Erythroblast (primary cell): ENCODE data around the gene LINC00237.

Experiments used
- DNase-seq, 2 experiments: peaks; one replicate each; lab custom pipeline; 2025; lab: John Stamatoyannopoulos, UW
- GATA1 ChIP-seq: IDR thresholded peaks from 2 replicates; pipeline ENCODE4 v1.6.1; 2011; ENCODE audit warnings: low read depth, mild to moderate bottlenecking, control low read depth, low read length, moderate library complexity
- POLR2A ChIP-seq: IDR thresholded peaks from 2 replicates; pipeline ENCODE4 v1.6.1; 2011; ENCODE audit warnings: mild to moderate bottlenecking, low read length

Gene LINC00237

DNA sequence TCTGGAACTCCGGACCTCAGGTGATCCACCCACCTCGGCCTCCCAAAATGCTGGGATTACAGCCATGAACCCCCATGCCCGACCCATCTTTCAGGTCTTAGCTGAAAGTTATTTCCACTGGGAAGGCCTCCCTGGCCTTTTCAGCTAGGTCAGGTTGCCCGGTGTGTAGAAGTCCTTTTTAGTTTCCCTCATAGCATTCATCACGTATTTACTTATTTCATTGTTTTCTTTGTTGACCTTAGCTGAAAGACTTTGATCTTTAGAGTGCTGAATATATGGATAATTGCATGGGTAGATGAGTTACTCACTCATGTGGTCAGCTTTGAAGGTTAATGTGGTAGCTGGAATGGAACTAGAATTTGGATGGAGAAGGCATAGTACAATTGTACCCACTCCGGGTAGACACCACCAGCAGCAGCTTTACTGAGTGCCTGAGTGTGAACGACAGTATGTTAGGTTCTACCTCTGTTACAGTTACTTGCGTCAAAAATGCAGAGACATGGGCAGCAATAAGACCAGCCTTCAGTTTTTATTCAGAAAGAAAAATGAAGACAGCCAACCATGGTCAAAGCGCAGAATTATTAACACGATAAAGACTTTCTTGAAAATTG is 28.8 kb upstream of the LINC00237 start:
- DNase-seq: no peak
- no peak for TF ChIP-seq GATA1
- no peak for TF ChIP-seq POLR2A

DNA sequence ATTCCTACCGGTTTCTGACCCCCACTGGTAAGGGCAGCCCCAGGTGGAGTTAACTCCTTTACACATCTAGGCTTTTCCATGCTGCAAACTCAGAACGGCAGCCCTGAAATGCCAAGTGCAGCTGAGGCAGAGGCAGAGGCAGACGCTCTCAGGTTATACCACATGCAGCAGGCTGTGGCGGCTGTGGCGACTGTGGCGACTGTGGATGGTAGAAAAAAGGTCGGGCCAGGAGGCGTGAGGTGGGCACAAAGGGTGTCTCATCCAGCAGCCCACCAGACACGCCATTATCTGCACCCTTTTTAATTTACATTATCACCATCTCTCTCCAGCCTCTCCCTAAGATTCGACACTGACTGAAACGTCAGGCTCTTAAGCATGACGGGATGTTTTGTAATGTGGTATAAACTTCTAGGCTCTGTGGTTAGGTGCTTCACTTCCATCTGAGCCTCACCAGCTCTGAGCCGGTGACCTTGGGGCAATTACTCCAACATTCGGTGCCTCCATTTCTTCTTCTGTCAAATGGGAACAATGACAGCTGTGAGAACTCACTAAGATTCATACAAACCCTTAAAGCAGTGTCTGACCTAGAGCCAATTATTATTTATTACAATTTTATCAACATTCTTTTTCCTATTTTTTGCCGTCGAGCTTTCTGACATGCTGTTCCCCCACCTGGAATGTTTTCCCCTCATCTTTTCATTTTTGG is 27.9 kb upstream of the LINC00237 start:
- no peak for DNase-seq
- TF ChIP-seq POLR2A: no peak
- TF ChIP-seq GATA1: no peak

DNA sequence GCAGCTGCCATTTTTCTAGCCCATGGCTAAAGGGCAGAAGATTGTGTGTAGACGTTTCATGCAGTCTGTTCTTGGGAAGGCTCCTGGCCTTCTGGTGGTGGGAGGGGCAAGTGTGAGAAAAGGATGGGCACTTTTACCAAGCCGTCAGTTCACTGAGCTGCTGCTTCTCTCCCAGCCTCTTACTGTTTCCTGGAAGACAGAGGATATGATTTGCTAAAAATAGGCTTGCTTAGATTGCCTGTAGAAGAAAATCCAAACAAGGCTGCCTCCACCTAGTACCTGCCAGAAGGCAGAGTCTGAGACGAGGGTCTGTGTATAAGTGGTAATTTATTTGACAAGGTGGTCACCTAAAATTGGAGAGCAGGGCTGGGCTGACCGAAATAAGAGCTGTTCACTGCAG is 27.2 kb upstream of the LINC00237 start:
- DNase-seq: no peak

DNA sequence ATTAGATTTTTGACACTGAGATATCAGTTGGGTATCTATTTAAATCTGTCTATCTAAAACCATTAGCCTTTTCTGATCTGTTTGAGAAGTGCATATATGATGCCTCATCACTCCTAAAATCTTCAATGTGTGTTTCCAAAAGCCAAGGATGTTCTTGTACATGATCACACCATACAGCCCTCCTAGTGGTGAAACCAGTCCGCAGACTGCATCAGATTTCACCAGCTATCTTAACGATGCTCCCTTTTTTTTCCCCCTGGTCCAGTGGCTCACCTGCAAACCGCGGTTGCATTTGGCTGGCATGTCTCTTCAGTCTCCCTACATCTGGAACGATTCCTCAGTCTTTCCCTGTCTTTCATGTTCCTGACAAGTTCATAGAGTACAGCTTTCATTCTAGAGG is 23.7 kb upstream of the LINC00237 start:
- TF ChIP-seq POLR2A (no peak), GATA1 (no peak)
- DNase-seq: no peak

More for the DNA sequence above, 27.2 kb upstream of the LINC00237 start:
- no peak for TF ChIP-seq GATA1
- no peak for TF ChIP-seq POLR2A

DNA sequence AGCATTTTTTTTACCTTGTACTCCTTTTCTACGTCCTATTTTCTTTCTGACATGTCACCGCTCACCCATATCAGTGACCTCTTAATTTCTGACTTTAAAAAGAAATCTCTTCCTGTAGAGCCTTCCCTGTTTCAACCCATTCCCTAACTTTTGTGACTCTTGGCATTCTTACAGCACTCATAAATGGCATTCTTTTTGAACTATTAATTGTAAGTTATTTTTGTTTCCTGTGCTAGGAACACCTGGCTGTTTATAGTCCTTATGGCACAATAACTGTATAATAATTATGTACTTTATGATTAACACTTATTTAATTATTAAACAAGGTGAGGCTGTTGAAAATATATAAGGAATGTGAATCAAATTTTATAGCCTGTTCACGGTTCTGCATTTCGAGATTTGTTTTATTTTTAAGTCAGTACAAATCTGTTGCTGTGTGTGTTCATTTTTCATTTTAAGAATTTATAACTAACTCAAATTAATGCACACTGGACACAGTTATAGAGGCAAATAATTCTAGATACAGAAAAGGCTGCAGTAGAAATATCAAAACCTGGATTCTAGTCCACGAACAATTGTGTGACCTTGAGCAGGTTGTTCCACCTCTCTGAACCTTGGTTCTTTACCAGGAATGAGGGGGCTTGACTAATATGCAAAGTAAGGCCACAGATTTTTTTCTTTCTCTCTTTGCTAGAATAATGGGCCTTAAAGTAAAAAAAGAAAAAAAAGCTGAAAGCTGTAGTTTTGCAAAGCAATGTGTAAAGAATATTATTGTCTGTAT is 21.2 kb upstream of the LINC00237 start:
- no peak for DNase-seq
- TF ChIP-seq GATA1: no peak
- TF ChIP-seq POLR2A: no peak

DNA sequence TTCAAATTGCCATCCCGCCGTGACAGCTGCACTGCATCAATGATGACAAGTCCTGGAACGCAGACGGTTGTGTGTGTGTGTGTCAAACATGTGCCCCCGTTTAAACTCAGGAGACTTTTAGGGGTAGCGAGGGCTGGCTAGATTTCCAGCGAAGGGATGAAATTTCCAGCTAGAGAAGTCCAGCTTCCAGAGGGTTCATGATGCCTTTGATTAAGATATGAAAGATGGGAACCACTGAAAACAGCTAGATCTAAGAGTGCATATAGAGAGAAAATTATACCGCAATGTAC is 20.4 kb upstream of the LINC00237 start:
- TF ChIP-seq GATA1 (no peak), POLR2A (no peak)
- no peak for DNase-seq

DNA sequence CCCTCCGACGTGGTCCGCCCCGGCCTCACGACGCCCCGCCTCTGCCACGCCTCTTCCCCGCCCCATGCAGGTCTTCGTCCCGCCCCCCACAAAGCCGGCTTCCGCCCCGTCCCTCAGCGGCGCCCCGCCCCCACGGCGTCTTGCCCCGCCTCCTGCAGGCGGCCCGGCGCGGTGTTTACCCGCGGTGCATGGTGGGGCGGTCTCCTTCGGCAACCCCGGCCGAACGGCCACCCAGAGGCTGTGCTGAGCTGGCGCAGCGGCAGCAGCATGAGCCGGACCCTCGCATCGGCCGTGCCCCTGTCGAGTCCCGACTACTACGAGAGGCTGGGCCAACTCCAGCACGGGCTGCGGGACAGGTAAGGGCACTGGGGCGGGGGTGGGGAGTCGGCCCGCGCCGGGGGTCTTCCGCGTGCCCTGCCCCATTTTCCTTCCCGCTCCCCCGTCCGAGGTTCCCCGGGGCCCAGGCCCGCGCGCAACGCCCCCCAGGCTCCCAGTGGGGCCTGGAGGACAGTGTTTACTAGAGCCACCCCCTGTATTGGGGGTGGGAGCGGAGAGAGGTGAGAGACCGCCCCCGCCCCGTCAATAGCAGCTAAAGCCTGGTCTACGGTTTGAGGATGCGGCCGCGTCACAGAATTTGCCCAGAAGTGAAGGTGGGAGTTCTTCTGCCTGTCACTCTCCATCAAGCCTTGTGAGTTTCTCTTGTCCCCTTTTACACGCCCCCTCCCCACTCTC is 19.9 kb upstream of the LINC00237 start, which contains the start of gene KIZ:
Gene KIZ (plus strand): TSS at position 234 of the 732 bp plus-strand sequence. CDS start 34 bp downstream, at position 268.
- peak; percentile 96 to 99 for DNase-seq
- TF ChIP-seq POLR2A (peak; percentile 72), GATA1 (no peak)

DNA sequence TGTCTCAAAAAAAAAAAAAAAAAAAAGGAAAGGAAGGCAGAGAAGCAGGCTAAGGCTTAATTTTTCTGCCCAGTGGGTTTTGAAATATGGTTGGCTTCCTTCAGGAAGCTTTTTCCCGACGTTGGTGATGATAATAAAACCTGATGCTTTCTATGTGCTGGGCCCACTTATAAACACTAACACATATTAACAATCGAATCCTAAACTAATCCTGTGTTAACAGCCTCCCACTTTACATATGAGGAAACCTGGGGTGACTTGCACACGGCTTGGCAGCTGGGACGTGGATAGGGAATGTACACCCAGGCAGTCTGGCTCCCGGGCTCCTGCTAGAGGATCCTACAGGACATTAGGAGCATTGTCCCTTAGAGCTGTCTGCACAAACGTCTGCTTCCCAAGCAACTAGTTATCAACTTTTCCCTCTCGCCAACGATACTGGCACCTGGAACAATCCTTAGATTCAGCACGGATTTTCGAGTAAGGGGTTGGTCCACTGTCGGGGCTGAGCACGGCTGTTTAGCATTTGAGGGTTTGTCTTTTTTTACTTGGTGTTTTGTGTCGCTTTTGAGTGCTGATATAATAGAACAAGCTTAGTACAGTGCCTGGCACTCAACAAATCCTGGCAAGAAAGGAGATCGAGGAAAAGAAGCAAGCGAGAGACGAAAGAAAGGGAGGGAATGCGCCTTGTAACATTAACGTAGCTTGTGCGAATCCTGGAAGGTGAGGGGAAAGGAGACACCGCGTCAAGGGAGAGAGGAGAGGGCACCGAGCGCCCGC is 19.1 kb upstream of the LINC00237 start:
- TF ChIP-seq GATA1 (no peak), POLR2A (no peak)
- no peak for DNase-seq

DNA sequence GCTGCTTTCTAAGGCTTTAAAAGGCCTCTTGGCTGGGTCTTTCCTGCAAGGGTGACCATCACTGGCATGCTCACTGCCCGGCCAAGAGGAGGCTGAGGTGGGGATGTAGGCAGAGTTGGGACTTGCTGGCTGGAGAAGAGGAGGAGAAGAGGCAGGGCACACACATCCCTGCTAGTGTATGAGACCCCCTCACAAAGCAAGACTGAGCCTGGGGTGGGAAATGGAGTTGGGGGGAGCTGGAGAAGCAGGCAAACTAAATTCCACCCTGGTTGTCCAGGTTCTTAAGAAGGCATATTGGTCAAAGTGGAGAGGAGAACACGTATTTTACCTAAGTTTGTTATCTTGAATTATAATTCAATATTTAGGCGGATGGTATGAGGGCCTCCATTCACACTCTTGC is 18.0 kb upstream of the LINC00237 start:
- no peak for DNase-seq
- TF ChIP-seq POLR2A (no peak), GATA1 (no peak)

DNA sequence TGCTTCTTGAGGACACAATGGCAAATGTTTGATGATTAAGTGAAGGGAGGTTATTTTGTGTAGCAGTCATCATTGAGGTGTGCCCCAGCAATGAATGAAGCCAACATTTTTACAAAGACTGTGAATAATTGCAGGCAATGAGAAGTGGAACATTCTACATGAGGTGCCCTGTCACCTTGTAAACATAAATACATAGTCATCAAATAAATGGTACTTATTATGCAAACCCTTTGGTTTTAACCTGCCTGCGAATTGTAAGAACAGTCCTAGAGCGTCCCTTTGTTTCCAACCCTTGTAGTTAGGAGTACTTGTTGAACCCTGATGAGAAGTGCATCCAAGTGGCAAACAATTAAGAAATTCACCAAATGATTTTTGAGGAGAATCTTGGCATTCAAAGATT is 12.6 kb upstream of the LINC00237 start:
- DNase-seq: no peak
- TF ChIP-seq POLR2A (no peak), GATA1 (no peak)

DNA sequence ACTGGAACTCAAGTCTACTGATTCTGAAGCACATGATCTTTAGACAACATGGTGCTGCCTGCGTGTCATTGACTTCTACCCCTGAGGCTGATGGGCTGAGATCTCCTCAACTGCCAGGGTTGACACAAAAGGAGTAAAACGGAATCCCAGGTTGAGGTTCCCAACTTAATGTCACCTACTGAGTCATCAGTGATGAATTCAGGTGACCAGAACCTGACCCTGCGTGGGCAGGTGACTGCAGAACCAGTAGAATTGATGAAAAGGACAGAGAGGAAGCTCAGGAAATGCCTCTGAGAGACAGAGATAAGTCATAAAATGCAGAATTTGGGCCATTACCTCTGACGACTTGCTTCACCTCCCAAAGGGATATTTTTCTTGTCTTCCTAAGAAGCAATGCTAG is 12.0 kb upstream of the LINC00237 start:
- DNase-seq: no peak
- no peak for TF ChIP-seq POLR2A
- no peak for TF ChIP-seq GATA1

DNA sequence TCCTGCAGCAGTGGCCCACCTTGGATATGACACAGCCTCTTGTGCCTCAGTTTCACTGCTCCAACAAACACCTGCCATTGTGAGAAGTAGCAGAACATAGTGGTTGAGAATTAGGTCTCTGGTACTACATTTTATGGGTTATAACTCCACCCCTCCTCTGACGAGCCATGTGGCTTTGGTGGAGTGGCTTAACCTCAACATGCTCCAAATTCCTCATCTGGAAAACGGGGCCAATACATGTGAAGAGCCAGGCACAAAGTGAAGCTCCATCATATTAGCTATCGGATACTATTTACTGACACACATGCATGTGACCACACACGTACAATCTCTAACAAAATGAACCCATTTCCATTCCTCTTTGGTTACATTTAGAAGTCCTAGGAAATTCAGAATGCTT is 11.4 kb upstream of the LINC00237 start:
- TF ChIP-seq GATA1 (no peak), POLR2A (no peak)
- no peak for DNase-seq

DNA sequence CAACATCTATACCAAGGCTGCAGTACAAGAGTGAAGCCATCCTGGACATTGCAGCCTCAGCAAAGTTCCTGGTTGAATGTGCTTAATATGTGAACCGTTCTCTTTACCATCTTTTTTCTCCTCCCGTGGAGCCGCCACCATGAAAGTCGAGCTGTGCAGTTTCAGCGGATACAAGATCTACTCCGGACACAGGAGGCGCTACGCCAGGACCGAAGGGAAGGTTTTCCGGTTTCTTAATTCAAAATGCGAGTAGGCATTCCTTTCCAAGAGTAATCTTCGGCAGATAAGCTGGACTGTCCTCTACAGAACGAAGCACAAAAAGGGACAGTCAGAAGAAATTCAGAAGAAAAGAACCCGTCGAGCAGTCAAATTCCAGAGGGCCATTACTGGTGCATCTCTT is 8.4 kb upstream of the LINC00237 start:
- DNase-seq: no peak

More for the DNA sequence above, 8.4 kb upstream of the LINC00237 start:
- TF ChIP-seq GATA1: no peak
- TF ChIP-seq POLR2A: no peak
